GM23248 (cell line): ENCODE measurements around the gene ZNF845. TPM values are rescaled to one million over a fixed set of nuclear protein-coding genes. Genes with fewer than 3 reads are reported as not detected.
"Not testable (repeated sequence)": the region's sequence is repeated elsewhere in the genome, so short reads cannot be mapped to it uniquely, and the experiment has no call there.

Source experiments
- DNase-seq: peaks from one replicate; pipeline ENCODE4 v3.0.0-alpha.2; 2015
- H2AFZ ChIP-seq: fragments of 200-600 bp; sonication (generic); 2 replicates; pipeline ENCODE4 v1.6.1; 2016; ENCODE audit warnings: antibody characterized with exemption
- H3F3A ChIP-seq: fragments of 200-600 bp; sonication (generic); 2 replicates; pipeline ENCODE4 v1.6.1; 2016; ENCODE audit warnings: mild to moderate bottlenecking, antibody characterized with exemption, mixed run types; ENCODE audit not compliant: insufficient read depth
- H3K27ac ChIP-seq: fragments of 200-600 bp; sonication (generic); 2 replicates; pipeline ENCODE4 v1.5.1; 2016; ENCODE audit warnings: mild to moderate bottlenecking
- H3K27me3 ChIP-seq: fragments of 200-600 bp; sonication (generic); replicated peaks from 2 replicates; pipeline ENCODE4 v1.6.1; 2016; ENCODE audit warnings: mild to moderate bottlenecking; ENCODE audit not compliant: insufficient read depth
- H3K36me3 ChIP-seq: fragments of 200-600 bp; sonication (generic); 2 replicates; pipeline ENCODE4 v1.6.1; 2016; ENCODE audit warnings: low read depth, mild to moderate bottlenecking
- H3K4me1 ChIP-seq: fragments of 200-600 bp; sonication (generic); 2 replicates; pipeline ENCODE4 v1.6.1; 2016; ENCODE audit warnings: mild to moderate bottlenecking; ENCODE audit not compliant: insufficient read depth
- H3K4me2 ChIP-seq: fragments of 200-600 bp; sonication (generic); one replicate; pipeline ENCODE4 v1.6.1; 2016; ENCODE audit warnings: mild to moderate bottlenecking; ENCODE audit not compliant: unreplicated experiment
- H3K4me3 ChIP-seq: fragments of 200-600 bp; sonication (generic); 2 replicates; pipeline ENCODE4 v1.5.1; 2016; ENCODE audit warnings: mild to moderate bottlenecking
- H3K79me2 ChIP-seq: fragments of 200-600 bp; sonication (generic); 2 replicates; pipeline ENCODE4 v1.6.1; 2016; ENCODE audit warnings: mild to moderate bottlenecking; ENCODE audit not compliant: insufficient read depth
- H3K9ac ChIP-seq: fragments of 200-600 bp; sonication (generic); 2 replicates; pipeline ENCODE4 v1.6.1; 2016; ENCODE audit warnings: mild to moderate bottlenecking
- H3K9me2 ChIP-seq: fragments of 200-600 bp; sonication (generic); 2 replicates; pipeline ENCODE4 v1.6.1; 2016; ENCODE audit warnings: mixed run types, mild to moderate bottlenecking, moderate library complexity; ENCODE audit not compliant: insufficient read depth
- H3K9me3 ChIP-seq: fragments of 200-600 bp; sonication (generic); one replicate; pipeline ENCODE4 v1.6.1; 2017; ENCODE audit warnings: low read depth
- H4K20me1 ChIP-seq: fragments of 200-600 bp; sonication (generic); 2 replicates; pipeline ENCODE4 v1.6.0; 2016; ENCODE audit not compliant: insufficient read depth
- EZH2 ChIP-seq: fragments of 200-600 bp; sonication (generic); IDR thresholded peaks from 2 replicates; pipeline ENCODE4 v1.6.1; 2018; ENCODE audit warnings: antibody characterized with exemption, mild to moderate bottlenecking; ENCODE audit not compliant: insufficient read depth, poor library complexity, severe bottlenecking
- EZH2phosphoT487 ChIP-seq: fragments of 200-600 bp; sonication (generic); IDR thresholded peaks from 2 replicates; pipeline ENCODE4 v1.6.1; 2018; ENCODE audit warnings: antibody characterized with exemption, moderate library complexity, mild to moderate bottlenecking, low read depth; ENCODE audit not compliant: insufficient read depth
- WGBS, 2 experiments: methylation state at CpG; one replicate each; pipeline ENCODE4 v1.1.6; 2015 to 2017; ENCODE audit warnings: low lambda C conversion rate in 2 of 2, low coverage in 1 of 2; ENCODE audit errors: missing lambda C conversion rate in 2 of 2; 5-methylcytosine and 5-hydroxymethylcytosine counted together
- in situ Hi-C: fragments of 300-500 bp; cut with MboI; formaldehyde crosslinking; loops from 2 replicates; pipeline ENCODE4 v1.15.0; 2020
- polyA plus RNA-seq: library from polyadenylated mRNA; unstranded; fragments of >200 nt; fragmentation: Nextera tagmentation; extraction: Ambion mirVana; gene quantifications from 2 replicates; pipeline ENCODE4 v1.2.1, GENCODE V29; 2016
- total RNA-seq: library from RNA; depleted of rRNA; stranded (reverse); fragments of >200 nt; shearing (Covaris generic); gene quantifications from 2 replicates; pipeline ENCODE4 v1.2.3, GENCODE V29; 2014; rRNA removed

ZNF845 gene
- total RNA-seq (5.2 and 7.5 TPM in 2 replicates), polyA plus RNA-seq (3.1 and 3.5 TPM in 2 replicates)

- peak; percentile 96 for DNase-seq
- Histone ChIP-seq H3K9ac (peak within 1 kb of the TSS; percentile 88), H3K27ac (peak within 1 kb of the TSS; percentile 63), H3K4me3 (peak within 1 kb of the TSS; percentile 97), H3K9me3 (no peaks in the 10 kb centered on the region), H2AFZ (peak within 1 kb of the TSS; percentile 95), H3K79me2 (peaks cover 45% of the 10 kb centered on the region), H3F3A (no peaks in the 10 kb centered on the region), H3K36me3 (no peaks in the 10 kb centered on the region), H3K9me2 (no peaks in the 10 kb centered on the region), H3K27me3 (no peaks in the 10 kb centered on the region), H3K4me2 (peak within 1 kb of the TSS; percentile 91), H4K20me1 (no peaks in the 10 kb centered on the region), H3K4me1 (0 out of 2 replicates have a peak, but pooled peaks cover 6% of the 10 kb centered on the region)
- in situ Hi-C loops: no loop called here
- TF ChIP-seq EZH2 (no peak), EZH2phosphoT487 (no peak)
- WGBS, 2 experiments: 1% methylated on average over 59 to 61 of the region's 61 CpGs
Observed at GRCh38 chr19:53333463-53334449, at the start of gene ZNF845. Gene ZNF845 (plus strand): TSS chr19:53333749. CDS start chr19:53341308, 7,559 bp downstream.

- Histone ChIP-seq H3K4me3 (no peak overlapping the region), H3K9me3 (no peaks in the 10 kb centered on the region), H3K9me2 (no peaks in the 10 kb centered on the region), H3F3A (no peaks in the 10 kb centered on the region), H3K79me2 (no peaks in the 10 kb centered on the region), H4K20me1 (no peaks in the 10 kb centered on the region), H3K27me3 (no peaks in the 10 kb centered on the region), H3K4me1 (no peaks in the 10 kb centered on the region), H3K9ac (no peak overlapping the region), H3K36me3 (no peaks in the 10 kb centered on the region), H3K4me2 (no peak overlapping the region), H2AFZ (no peak overlapping the region), H3K27ac (no peak overlapping the region)
- DNase-seq: no peak
- WGBS, 2 experiments: 28 to 31% methylated on average over 4 of the region's 4 CpGs
- TF ChIP-seq EZH2: no peak
- no peak for TF ChIP-seq EZH2phosphoT487
- in situ Hi-C loops: no loop called here
Observed at GRCh38 chr19:53285087-53285486, 48.5 kb upstream of the ZNF845 start.

- no peak overlapping the region for H3K4me3 ChIP-seq
- H2AFZ ChIP-seq: no peak overlapping the region
- no peaks in the 10 kb centered on the region for H3F3A ChIP-seq
- WGBS, 2 experiments: 73 to 75% methylated on average over 47 of the region's 47 CpGs
- no peaks in the 10 kb centered on the region for H3K36me3 ChIP-seq
- no peaks in the 10 kb centered on the region for H3K9me2 ChIP-seq
- H3K9ac ChIP-seq: no peak overlapping the region
- in situ Hi-C loops: no loop called here
- TF ChIP-seq EZH2phosphoT487 (no peak), EZH2 (no peak)
- DNase-seq: no peak
- no peak overlapping the region for H3K4me2 ChIP-seq
- no peaks in the 10 kb centered on the region for H4K20me1 ChIP-seq
- no peaks in the 10 kb centered on the region for H3K4me1 ChIP-seq
- H3K79me2 ChIP-seq: no peaks in the 10 kb centered on the region
- H3K27me3 ChIP-seq: no peaks in the 10 kb centered on the region
- H3K27ac ChIP-seq: no peak overlapping the region
- H3K9me3 ChIP-seq: no peaks in the 10 kb centered on the region
Observed at GRCh38 chr19:53290758-53291549, 42.6 kb upstream of the ZNF845 start.

GRCh38 chr19:53294786-53295441, 38.6 kb upstream of the ZNF845 start:
- Histone ChIP-seq H3F3A (no peaks in the 10 kb centered on the region), H3K27me3 (no peaks in the 10 kb centered on the region), H3K4me2 (no peak overlapping the region), H3K9me3 (no peaks in the 10 kb centered on the region), H3K4me3 (no peak overlapping the region), H3K36me3 (no peaks in the 10 kb centered on the region), H3K9me2 (no peaks in the 10 kb centered on the region), H3K79me2 (no peaks in the 10 kb centered on the region), H3K4me1 (no peaks in the 10 kb centered on the region), H4K20me1 (no peaks in the 10 kb centered on the region), H3K9ac (no peak overlapping the region), H3K27ac (no peak overlapping the region), H2AFZ (no peak overlapping the region)
- in situ Hi-C loops: no loop called here
- no peak for TF ChIP-seq EZH2phosphoT487
- 12 to 19% methylated on average over 7 of the region's 7 CpGs for WGBS, 2 experiments
- DNase-seq: no peak

- H3K36me3 ChIP-seq, in situ Hi-C loops, H3K79me2 ChIP-seq, H3K4me2 ChIP-seq, H3K27me3 ChIP-seq, DNase-seq, H3K9ac ChIP-seq, H3K9me2 ChIP-seq, H3K9me3 ChIP-seq, H3K4me3 ChIP-seq, H3K27ac ChIP-seq, H3F3A ChIP-seq, H2AFZ ChIP-seq, H3K4me1 ChIP-seq, H4K20me1 ChIP-seq: not testable (repeated sequence)
- 17 to 38% methylated on average over 1 to 4 of the region's 8 CpGs for WGBS, 2 experiments
Observed at GRCh38 chr19:53301341-53301740, 32.2 kb upstream of the ZNF845 start.
